Measurements from ENCODE around the gene UPF3A.
"Not testable (repeated sequence)": the region's sequence is repeated elsewhere in the genome, so short reads cannot be mapped to it uniquely, and the experiment has no call there.

UPF3A gene

DNA sequence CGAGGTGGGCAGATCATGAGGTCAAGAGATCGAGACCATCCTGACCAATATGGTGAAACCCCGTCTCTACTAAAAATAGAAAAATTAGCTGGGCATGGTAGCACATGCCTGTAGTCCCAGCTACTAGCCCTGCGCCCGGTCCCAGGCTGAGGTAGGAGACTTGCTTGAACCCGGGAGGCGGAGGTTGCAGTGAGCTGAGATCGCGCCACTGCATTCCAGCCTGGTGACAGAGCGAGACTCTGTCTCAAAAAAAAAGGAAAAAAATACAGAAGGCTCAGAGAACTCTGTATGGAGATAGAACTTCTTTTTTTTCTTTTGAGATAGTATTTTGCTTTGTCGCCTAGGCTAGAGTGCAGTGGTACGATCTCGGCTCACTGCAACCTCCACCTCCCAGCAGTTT is 17.1 kb upstream of the UPF3A start:
- not testable (repeated sequence) for DNase-seq

DNA sequence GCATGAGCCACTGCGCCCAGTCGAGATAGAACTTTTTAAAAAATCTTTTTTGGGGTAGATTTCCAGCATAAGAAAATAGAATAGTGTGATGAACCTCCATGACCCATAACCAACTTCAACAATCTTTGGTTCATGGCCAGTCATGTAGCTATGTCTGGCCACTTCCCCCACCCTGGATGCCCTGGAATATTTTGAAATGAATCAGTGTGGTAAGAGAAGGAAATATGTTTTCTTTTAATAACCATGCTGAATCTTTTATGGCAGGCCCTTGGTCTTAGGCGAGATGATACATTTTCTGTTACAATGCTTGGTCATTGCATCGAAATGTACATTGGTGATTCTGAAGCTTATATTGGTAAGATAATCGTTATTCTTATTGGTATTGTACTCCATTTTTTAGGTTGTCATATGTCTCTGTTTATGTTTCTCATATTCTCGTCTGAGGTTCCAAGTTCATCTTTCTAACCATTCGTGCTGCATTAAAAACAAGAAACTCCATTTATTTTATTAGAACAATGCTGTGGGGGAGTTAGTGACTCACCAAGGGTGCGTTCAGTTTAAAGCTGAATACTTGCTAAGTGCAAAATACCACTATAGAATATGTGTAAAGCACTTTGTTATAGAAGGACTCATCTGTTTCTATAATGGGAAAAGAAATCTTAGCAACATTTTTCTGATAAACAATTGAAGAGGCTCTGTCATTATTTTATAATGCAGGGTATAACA is 16.4 kb upstream of the UPF3A start:
- DNase-seq, result no peak

DNA sequence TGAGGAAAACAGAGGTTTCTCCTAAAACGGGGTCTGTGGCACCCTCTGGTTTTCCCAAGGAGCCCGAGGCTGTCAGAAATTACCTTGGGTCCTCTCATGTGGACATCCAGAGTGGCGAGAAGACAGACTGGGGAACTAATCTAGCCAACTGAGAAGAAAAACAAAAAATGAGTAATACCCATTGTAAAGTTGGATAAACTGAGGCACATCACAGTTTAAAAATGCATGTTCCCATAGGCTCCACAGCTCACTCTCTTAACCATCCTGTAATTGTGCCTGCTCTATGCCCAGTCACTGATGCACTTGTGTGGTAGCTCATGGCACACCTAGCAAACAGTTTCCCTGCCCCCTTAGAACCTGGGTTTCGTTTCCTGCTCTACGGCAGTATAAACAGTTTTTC is 15.2 kb upstream of the UPF3A start:
- no peak for DNase-seq

DNA sequence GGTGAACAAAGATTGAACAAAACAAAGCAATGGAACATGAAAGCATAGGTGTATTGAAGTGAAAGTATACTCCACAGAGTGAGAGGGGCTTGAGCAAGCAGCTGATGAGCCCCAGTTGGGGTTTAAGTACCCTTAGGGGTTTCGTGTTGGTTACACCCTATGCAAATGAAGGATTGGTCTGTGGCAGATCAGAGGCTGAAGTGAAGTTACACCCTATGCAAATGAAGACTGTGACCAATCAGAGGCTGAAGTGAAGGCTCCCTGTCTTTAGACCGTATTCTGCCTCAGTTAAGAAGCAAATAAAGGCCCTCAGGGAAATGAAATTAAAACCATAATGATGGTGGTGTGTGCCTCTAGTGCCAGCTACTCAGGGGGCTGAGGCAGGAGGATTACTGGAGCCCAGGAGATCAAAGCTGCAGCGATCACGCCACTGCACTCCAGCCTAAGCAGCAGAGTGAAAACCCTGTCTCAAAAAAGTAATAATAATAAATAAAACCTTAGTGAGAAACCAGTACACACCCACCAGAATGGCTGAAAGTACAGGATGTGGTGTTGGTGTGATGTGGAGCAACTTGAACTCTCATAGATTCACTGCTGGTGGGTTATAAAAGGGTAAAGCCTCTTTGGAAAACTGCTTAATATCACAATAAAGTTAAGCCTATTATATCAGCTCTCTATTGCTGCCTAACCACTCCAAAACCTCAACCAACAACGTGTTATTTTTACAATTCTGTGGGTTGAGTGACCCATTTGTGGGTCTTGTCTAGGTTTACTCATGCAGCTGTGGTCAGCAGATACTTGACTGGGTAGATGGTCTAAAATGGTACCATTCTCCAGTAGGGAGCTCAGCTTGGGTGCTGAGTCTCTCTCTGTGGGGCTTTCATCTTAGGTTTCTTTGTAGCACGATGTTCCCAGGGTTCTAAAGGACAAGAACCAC is 12.8 kb upstream of the UPF3A start:
- no peak for DNase-seq

DNA sequence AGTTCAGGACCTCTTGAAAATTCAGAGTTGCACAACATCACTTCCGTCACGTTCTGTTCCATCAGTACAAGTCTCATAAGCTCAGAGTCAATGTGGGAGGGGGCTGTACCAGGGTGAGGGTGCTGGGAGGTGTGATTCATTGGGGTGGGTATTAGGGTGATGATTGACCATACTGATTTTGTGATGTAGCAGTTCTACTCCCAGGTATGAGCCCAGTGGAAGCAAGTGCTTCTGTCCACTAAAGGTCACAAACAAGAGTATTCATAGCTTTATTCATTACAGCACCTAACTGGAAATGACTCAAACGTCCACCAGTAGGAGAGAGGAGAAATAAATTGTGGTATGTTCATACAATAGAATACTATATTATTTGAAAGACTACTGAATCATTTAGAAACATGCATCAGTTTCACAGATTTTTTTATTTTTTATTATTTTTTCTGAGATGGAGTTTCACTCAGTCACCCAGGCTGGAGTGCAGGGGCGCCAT is 12.1 kb upstream of the UPF3A start:
- no peak for DNase-seq

DNA sequence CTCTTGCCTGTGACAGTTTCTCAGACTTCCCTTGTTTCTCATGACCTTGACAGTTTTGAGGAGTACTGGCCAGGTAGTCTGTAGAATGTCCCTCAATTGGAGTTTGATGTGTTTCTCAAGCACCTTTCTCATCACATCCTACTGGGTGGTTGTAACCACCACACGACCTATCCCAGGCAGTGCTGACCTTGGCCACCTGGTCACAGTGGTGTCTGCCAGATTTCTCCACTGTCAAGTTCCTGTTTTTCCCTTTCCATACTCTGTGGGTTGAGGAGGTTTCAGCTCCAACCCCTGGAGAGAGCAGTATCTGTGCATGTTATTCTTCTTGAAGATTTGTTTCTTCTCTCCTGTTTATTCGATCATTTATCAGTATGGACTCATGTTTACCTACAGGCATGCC is 8.4 kb upstream of the UPF3A start:
- peak in 3 of 4 experiments; percentile 6 to 15 (median 12) for DNase-seq

DNA sequence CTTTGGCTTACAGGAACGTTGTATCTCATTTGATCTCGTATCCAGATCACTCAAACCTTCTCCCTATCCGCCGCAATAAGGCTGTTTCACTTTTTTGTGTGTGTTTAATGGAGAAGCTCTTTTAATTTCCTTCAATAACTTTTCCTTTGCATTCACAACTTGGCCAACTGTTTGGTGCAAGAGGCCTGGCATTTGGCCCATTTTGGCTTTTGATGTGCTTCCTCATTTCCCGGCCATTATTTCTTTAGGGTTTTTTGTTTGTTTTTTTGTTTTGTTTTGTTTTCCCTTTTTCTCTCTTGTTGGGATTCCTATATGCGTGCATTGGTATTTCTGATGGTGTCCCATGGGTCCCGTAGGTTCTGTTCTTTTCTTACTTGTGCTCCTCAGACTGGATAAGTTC is 6.1 kb upstream of the UPF3A start:
- DNase-seq, result peak; percentile 54 to 72 (median 68)

DNA sequence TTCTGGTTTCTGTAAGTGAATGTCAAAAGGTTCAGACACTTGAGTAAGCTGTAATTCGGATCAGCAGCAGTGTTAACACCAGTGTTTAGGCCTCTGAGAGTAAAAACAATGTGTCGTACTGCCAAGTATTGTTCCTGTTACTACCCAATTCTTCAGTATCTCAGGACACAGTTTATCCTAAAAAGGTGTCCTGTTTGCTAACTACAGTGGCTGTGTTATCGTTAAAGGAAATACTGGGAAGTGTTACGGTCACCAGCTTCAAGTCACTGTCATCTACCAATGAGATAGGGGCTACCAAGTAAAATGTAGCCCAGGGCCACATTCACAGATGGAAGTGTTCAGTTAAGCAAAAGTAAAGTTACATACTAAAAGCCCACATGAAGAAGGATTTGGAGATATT is 2.3 kb upstream of the UPF3A start:
- no peak for DNase-seq

DNA sequence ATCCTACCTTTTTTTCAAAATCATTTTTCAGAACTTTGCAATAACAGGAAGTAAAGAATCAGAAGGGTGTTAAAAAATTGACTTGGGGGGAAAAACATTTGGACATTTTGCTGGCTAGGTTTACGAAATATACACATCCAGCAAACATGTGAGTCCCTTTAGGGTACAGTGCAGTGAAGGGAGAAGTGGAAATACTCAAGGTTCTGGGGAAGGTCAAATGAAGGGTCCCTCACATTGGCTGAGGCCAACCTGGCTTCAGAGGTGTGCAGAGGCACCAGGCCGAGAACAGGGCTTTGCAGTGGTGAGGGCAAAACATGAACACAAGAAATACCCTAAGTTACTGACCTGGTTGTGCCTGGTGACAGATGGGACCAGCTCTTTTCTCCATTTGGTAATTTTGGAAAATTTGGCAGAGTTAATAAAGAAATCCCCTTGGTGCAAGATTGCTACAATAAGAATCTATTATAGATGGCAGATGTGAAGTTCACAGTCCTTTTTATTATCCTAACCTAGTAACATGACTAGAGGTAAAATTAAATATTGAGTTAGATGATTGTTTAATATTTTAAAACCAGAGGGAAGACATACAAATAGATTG is 1.5 kb upstream of the UPF3A start:
- DNase-seq, result peak in 3 of 4 experiments; percentile 16 to 34 (median 21)

DNA sequence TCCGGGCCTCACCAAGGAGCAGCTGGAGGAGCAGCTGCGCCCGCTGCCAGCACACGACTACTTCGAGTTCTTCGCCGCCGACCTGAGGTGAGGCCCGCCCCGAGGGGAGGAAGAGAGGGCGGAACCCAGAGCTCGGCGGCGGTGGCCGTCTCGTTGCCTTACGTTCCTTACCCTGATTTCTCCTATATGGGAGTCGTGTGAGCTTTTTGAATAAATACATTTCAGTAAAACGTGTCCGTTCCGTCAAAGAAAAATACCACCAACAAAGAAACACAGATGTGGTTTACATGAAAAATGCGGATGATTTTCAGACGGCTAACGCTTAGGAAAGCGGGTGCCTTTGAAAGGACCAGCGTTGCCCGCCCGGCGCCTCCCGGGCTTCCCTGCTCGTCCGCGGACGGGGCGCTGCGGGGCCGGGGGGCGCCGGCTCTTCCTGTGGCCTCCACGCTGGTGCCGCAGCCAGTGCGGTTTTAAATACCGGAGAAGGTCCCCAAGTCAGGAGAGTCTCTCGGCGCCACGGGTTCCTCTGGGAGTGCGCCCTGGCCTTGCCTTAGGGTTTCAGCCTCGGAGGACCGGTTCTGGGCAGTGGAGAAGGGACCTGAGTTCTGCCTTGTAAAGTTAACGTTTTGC is 755 bp downstream of the UPF3A start:
- peak; percentile 74 to 89 (median 81) for DNase-seq

DNA sequence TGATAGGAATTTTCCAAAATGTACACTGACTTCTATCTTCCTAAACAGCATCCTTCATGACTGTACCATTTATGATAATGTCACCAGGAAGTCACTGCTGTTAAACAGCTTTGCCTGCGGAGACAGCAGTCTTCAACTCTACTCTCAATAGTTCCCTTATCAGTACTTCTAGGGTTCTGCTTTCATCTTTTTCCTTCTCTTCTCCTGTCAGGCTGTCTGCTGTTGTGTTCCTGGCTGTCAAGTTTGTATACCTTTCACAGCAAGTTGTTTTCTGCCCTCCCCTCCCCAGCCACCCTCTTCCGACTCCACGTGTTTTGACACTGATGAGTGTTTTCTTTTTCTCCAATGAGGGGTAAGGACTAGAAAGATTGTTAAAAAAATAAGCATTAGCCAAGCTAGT is 2.2 kb downstream of the UPF3A start:
- DNase-seq, result peak in 3 of 4 experiments; percentile 22 to 25 (median 24)

DNA sequence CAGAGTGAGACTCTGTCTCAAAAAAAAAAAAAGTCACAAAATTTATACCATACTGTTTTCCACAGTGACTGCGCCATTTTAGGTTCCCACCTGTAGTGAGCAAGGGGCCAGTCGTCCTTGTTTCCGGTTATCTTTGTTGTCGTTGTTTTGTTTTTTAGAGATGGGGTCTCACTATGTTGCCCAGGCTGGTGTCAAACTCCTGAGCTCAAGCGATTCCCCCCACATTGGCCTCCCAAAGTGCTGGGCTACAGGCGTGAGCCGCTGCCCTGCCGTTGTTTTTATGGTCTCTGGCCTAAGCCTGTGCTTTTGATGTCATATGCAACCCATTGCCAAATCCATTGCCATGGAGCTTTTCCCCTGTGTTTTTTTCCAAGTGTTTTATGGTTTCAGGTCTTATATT is 3.3 kb downstream of the UPF3A start:
- DNase-seq, result no peak

DNA sequence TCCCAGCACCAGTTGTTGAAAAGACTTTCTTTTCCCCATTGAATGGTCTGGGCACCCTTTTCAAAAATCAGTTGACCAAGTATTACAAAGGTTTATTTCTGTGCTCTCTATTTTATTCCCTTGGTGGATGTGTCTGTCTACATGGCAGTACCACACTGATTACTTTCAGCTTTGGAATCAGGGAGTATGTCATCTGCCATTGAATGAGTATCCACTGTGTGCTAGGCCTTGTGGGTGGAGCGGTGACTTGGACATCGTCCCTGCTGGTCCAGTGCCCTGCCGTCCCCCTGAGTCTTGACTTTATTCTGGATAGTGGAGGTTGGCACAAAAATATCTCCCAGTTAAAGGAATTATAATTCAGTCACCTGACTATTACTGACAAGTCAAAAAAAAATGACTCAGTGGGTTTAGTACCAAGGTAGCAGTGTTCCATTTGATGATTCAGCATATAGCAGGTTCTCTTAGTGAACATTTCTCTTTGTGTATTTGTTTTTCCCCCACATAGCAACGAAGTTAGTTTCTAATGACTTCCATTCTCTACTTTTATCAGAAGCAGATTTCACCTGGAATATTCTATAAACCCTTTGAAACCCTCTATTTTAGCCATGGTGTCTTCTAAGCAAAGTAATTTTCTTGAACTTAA is 3.9 kb downstream of the UPF3A start:
- no peak for DNase-seq

DNA sequence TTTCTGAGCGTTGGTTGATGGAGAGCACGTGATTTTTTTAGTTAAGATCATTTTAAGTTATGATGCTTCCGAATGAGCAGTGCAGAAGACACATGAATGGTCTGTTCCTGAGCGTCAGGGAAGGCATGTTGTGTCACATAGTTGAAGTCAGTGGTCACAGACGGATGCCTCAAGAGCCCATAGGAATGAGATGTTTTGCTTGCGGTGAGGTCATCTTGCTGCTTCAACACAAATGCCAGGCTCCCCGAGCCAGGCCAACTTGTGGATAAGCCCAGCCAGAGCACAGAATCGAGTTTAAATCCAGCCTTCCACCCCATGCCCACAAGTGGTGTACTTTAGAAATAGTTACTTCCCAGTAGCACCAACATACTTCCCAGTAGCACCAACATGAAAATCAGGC is 5.4 kb downstream of the UPF3A start:
- DNase-seq, result no peak

DNA sequence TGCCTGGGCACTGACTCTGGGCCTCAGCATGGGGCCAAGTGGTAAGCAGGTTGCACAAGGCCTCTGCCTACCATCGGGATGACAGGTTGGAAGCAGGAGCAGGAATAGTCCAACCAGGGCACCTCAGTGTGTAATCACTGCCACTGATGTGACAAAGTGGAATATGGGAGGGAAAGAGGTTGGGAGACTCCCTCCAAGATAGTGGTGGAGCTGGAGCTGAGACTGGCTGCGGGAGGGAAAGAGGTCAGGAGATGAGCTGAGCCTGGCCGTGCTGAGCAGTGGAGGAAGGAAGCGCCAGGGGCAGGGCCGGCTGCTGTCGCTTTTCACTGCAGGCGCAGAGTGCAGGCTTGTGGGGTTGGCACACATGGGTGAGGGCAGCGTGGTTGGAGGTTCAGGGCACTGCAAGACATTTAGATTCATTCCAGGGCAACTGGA is 6.8 kb downstream of the UPF3A start:
- DNase-seq, result no peak

DNA sequence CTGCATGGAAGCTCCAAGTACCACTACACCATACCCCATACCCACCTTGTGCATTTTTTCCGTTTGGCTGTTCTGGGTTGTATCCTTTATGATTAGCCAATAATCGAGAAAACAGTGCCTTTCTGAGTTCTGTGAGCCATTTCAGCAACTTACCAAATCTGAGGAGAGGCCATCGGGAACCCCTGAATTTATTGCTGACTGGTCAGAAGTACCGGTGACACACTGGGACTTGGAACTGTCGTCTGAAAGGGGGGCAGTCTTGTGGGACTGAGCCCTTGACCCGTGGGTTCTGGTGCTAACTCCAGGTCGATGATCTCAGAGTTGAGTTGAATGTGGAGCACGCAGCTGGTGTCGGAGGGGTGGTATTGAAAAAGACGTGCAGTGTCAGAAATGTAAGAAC is 15.0 kb downstream of the UPF3A start:
- no peak for DNase-seq

DNA sequence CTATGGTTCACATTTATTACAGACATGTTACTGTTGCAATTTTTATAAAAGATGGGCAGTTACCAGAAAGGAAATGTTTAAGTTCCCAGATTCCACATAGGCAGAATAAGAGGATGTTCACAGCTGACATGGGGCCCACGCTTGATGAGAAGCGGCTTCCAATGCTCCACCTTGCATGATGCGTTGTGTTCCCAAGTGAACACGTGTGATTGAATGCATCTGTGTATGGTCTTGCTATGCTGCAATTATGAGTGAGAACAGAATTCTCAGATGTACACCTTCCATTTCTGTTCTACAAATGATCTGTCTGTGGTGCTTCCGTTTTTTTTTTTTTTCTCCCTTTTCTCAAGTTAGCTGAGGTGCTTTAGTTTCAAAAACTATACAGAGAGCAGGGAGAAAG is 15.5 kb downstream of the UPF3A start:
- DNase-seq, result no peak

DNA sequence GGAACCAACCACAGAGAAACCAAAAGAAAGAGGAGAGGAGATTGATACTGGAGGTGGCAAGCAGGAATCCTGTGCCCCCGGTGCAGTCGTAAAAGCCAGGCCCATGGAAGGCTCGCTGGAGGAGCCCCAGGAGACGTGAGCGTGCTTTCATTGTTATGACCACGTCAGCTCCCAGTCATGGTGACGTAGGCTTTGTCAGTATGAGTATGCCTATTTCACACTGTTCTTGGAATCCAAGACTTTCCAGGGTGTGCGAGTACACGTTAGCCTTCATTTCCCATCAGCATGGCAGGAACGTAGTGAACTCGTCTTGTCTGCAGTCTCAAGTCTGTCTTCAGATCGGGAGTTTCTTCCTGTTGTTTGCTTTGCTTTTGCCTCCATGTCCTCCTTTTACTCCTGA is 17.5 kb downstream of the UPF3A start:
- DNase-seq, result no peak

DNA sequence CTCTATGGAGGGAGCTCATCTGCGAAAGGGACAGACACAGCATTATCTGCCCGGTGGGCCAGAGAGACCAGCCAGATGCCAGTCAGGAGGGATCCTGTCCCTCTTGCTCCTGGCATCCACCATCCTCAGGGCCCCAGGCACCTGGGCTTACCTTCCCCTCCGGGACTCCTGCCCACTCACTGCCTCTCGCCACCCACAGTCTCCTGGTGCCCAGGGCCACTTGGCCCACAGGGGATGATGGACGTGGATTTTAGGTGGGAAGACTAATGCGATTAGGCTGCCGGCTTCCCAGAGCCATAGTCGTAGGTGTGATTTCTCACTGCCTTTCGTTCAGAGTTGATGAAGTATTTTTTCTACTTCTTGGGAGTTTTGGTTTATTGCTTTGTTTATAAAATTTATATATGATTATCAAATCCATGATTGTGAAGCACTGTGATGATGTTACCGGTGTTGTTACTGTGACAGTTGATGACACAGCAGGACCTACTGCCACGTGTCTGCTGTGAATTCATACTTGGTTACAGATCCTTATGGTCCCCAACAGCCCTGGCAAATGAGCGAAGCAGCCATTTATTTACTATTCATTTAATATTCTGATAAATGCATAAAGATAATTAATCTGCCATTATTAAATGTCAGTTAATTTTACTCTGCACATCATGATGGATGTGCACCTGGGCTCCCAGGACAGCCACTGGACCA is 18.4 kb downstream of the UPF3A start:
- DNase-seq, result no peak

DNA sequence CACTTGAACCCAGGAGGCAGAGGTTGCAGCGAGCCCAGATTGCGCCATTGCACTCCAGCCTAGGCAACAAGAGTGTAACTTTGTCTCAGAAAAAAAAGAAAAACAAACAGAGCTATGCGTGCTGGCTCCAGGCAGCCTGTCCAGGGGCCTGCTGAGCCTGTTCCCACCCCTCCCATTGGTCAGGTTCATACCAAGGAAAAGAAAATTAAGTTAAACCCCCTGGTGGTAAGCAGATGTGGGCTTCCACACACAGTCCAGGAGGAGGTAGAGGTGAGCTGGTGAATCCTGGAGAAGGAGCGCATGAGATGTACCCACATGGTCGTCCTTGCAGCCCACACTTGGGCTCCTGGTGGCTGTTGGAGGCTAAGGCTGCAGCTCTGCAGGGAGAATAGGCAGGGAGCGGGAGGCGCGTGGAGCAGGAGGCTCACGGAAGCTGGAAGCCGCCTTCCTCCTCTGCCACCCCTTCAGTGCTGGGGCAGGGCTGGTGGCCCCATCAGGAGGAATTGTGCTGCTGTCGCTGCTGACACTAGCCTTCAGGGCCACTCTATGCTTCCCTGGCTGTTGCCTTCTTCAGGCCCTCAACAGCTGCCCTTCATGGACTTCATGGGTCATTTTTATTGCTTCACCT is 22.4 kb downstream of the UPF3A start:
- no peak for DNase-seq
